ENCODE results near the gene PTPN4.

GRCh38 chr2:119982506-119982905 is 222.8 kb downstream of the PTPN4 start:
- no peak for TF ChIP-seq CTCF (IDR thresholded peaks at IDR 0.05)
- no peak for TF ChIP-seq POLR2A (IDR thresholded peaks at IDR 0.05)
- no peak for TF ChIP-seq EP300 (IDR thresholded peaks at IDR 0.05)

Measured in tibial nerve (tissue), 4 donors.